ENCODE results near the gene TMEM80.
"Not testable (repeated sequence)": the region's sequence is repeated elsewhere in the genome, so short reads cannot be mapped to it uniquely, and the experiment has no call there.

TMEM80 gene

GRCh38 chr11:665062-665703 lies 30.4 kb upstream of the TMEM80 start:
- Mint-ChIP-seq H3K27ac (peak overlapping the region in 1 of 2 donors; percentile 67), H3K4me1 (peaks cover 7% of the 10 kb centered on the region), H3K4me3 (no peak overlapping the region), H3K27me3 (no peaks in the 10 kb centered on the region), H3K9me3 (no peaks in the 10 kb centered on the region)
- DNase-seq (no peak), ATAC-seq (no peak)

GRCh38 chr11:665704-666281 lies 29.8 kb upstream of the TMEM80 start:
- Mint-ChIP-seq H3K4me1 (peaks cover 7% of the 10 kb centered on the region), H3K4me3 (no peak overlapping the region), H3K27ac (peak overlapping the region in 1 of 2 donors; percentile 27), H3K9me3 (no peaks in the 10 kb centered on the region), H3K27me3 (no peaks in the 10 kb centered on the region)
- DNase-seq (no peak), ATAC-seq (no peak)

GRCh38 chr11:673866-674265 lies 21.8 kb upstream of the TMEM80 start:
- H3K4me1 Mint-ChIP-seq, result no peaks in the 10 kb centered on the region
- no peaks in the 10 kb centered on the region for H3K9me3 Mint-ChIP-seq
- ATAC-seq (no peak), DNase-seq (no peak)
- H3K27ac Mint-ChIP-seq, result peak overlapping the region in 1 of 2 donors; percentile 92
- H3K27me3 Mint-ChIP-seq, result no peaks in the 10 kb centered on the region
- H3K4me3 Mint-ChIP-seq, result no peak overlapping the region

- ATAC-seq (no peak), DNase-seq (no peak)
- no peak overlapping the region for H3K4me3 Mint-ChIP-seq
- H3K9me3 Mint-ChIP-seq, result no peaks in the 10 kb centered on the region
- peak overlapping the region in 1 of 2 donors; percentile 86 for H3K27ac Mint-ChIP-seq
- no peaks in the 10 kb centered on the region for H3K4me1 Mint-ChIP-seq
- H3K27me3 Mint-ChIP-seq, result no peaks in the 10 kb centered on the region
Observed at GRCh38 chr11:674406-674805, 21.2 kb upstream of the TMEM80 start.

- Mint-ChIP-seq H3K27ac (no peak overlapping the region), H3K4me1 (peaks cover 23% of the 10 kb centered on the region), H3K27me3 (no peaks in the 10 kb centered on the region), H3K9me3 (no peaks in the 10 kb centered on the region), H3K4me3 (no peak overlapping the region)
- DNase-seq, result no peak
- ATAC-seq, result no peak
Observed at GRCh38 chr11:678297-678696, 17.3 kb upstream of the TMEM80 start.

- Mint-ChIP-seq H3K4me3 (no peak overlapping the region), H3K4me1 (peaks cover 23% of the 10 kb centered on the region), H3K9me3 (no peaks in the 10 kb centered on the region), H3K27me3 (no peaks in the 10 kb centered on the region), H3K27ac (no peak overlapping the region)
- DNase-seq (no peak), ATAC-seq (no peak)
Observed at GRCh38 chr11:679271-680207, 16.1 kb upstream of the TMEM80 start.

GRCh38 chr11:680476-680875 lies 15.1 kb upstream of the TMEM80 start:
- Mint-ChIP-seq H3K27me3 (no peaks in the 10 kb centered on the region), H3K27ac (no peak overlapping the region), H3K4me1 (peaks cover 23% of the 10 kb centered on the region), H3K4me3 (no peak overlapping the region), H3K9me3 (no peaks in the 10 kb centered on the region)
- no peak for DNase-seq
- ATAC-seq, result no peak

GRCh38 chr11:680970-681369 lies 14.6 kb upstream of the TMEM80 start:
- ATAC-seq, result peak; percentile 74
- no peak overlapping the region for H3K4me3 Mint-ChIP-seq

GRCh38 chr11:686451-687243 lies 9.0 kb upstream of the TMEM80 start:
- ATAC-seq (no peak), DNase-seq (no peak)
- H3K27me3 Mint-ChIP-seq, result no peaks in the 10 kb centered on the region
- H3K9me3 Mint-ChIP-seq, result no peaks in the 10 kb centered on the region
- H3K4me3 Mint-ChIP-seq, result no peak overlapping the region
- H3K27ac Mint-ChIP-seq, result no peak overlapping the region
- peaks cover 35% of the 10 kb centered on the region for H3K4me1 Mint-ChIP-seq

More at GRCh38 chr11:680970-681369, 14.6 kb upstream of the TMEM80 start:
- Mint-ChIP-seq H3K27ac (peak overlapping the region in 1 of 2 donors; percentile 90), H3K27me3 (no peaks in the 10 kb centered on the region), H3K4me1 (peaks cover 23% of the 10 kb centered on the region), H3K9me3 (no peaks in the 10 kb centered on the region)
- DNase-seq, result no peak

GRCh38 chr11:687751-688150 lies 7.9 kb upstream of the TMEM80 start:
- Mint-ChIP-seq H3K4me1 (peaks cover 38% of the 10 kb centered on the region), H3K4me3 (no peak overlapping the region), H3K9me3 (no peaks in the 10 kb centered on the region), H3K27ac (no peak overlapping the region), H3K27me3 (no peaks in the 10 kb centered on the region)
- ATAC-seq (no peak), DNase-seq (no peak)

GRCh38 chr11:688681-689080 lies 6.9 kb upstream of the TMEM80 start:
- DNase-seq (no peak), ATAC-seq (no peak)
- Mint-ChIP-seq H3K9me3 (no peaks in the 10 kb centered on the region), H3K27me3 (no peaks in the 10 kb centered on the region), H3K4me1 (peaks cover 47% of the 10 kb centered on the region), H3K4me3 (no peak overlapping the region), H3K27ac (no peak overlapping the region)

- H3K9me3 Mint-ChIP-seq, result no peaks in the 10 kb centered on the region
- H3K4me3 Mint-ChIP-seq, result no peak overlapping the region
- no peak overlapping the region for H3K27ac Mint-ChIP-seq
- ATAC-seq (no peak), DNase-seq (no peak)
- H3K27me3 Mint-ChIP-seq, result no peaks in the 10 kb centered on the region
- peaks cover 53% of the 10 kb centered on the region for H3K4me1 Mint-ChIP-seq
Observed at GRCh38 chr11:689625-690024, 6.0 kb upstream of the TMEM80 start.

GRCh38 chr11:690244-690643 lies 5.4 kb upstream of the TMEM80 start:
- not testable (repeated sequence) for H3K9me3 Mint-ChIP-seq, H3K27ac Mint-ChIP-seq, ATAC-seq, H3K27me3 Mint-ChIP-seq, H3K4me3 Mint-ChIP-seq, DNase-seq
- peaks cover 53% of the 10 kb centered on the region for H3K4me1 Mint-ChIP-seq

- Mint-ChIP-seq H3K27me3 (no peaks in the 10 kb centered on the region), H3K4me3 (peak overlapping the region in 1 of 2 donors; percentile 88), H3K4me1 (peaks cover 53% of the 10 kb centered on the region), H3K27ac (no peak overlapping the region), H3K9me3 (no peaks in the 10 kb centered on the region)
- ATAC-seq, result no peak
- DNase-seq, result no peak
Observed at GRCh38 chr11:690738-691633, 4.6 kb upstream of the TMEM80 start.

Data from stimulated activated naive CD8-positive, alpha-beta T cell treated with anti-CD3 and anti-CD28 coated beads, Interleukin-15, amount 100 ng/mL, for 72 hours (primary cell).